ENCODE data around the gene STIM1.
"Not testable (repeated sequence)": the region's sequence is repeated elsewhere in the genome, so short reads cannot be mapped to it uniquely, and the experiment has no call there.

STIM1 gene

GRCh38 chr11:3854977-3855807 is at the start of gene STIM1:
Gene STIM1 (plus strand): TSS chr11:3855664. CDS start chr11:3856271, 607 bp downstream.
- FAIRE-seq (no peak), DNase-seq (ENCODE audit: insufficient read length, low spot score) (peak; percentile 86)

GRCh38 chr11:3807909-3808860 is 47.3 kb upstream of the STIM1 start, which contains the start of gene PGAP2:
Gene PGAP2 (plus strand): TSS chr11:3808560. CDS start chr11:3811260, 2,700 bp downstream.
- DNase-seq (ENCODE audit: insufficient read length, low spot score), result peak; percentile 57

GRCh38 chr11:3808861-3809623 is 46.4 kb upstream of the STIM1 start:
- DNase-seq (ENCODE audit: insufficient read length, low spot score), result peak; percentile 64
- peak; percentile 96 for FAIRE-seq

More at GRCh38 chr11:3807909-3808860, 47.3 kb upstream of the STIM1 start, which contains the start of gene PGAP2:
- peak; percentile 68 for FAIRE-seq

DNA sequence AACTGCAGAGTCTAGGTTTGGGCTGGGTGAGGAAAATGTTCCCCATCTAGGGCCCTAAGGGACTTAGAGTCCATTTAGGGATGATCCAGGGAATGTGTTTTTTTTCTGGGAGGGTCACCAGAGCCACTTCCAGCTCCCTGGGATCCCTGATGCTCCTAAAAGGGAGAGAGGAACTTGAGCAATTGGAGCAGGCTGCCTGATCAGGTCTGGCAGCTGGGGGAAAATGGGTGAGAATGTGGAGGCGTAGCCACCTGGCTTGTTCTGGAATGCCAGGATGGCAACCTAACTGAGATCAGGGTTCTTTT is 45.9 kb upstream of the STIM1 start:
- FAIRE-seq (no peak), DNase-seq (ENCODE audit: insufficient read length, low spot score) (no peak)

- FAIRE-seq, result no peak
- DNase-seq (ENCODE audit: insufficient read length, low spot score), result no peak
These were observed 45.0 kb upstream of the STIM1 start for GRCh38 chr11:3810446-3810845.

DNA sequence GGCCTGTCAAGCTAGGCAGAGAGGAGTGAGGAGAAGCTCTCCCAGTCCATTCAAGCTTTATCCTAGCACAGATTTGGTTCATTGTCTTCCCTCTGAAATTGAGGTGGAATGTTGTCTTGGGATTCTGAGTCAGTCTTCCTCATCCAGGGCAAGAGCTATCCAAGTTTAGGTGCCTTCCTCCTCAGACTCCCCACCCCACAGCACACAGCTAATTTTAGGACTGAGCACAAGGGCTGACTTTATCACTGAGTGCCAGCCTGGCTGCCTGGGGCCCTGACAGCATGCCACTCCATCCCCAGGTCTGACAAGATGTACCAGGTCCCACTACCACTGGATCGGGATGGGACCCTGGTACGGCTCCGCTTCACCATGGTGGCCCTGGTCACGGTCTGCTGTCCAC is 44.5 kb upstream of the STIM1 start:
- no peak for FAIRE-seq

GRCh38 chr11:3814832-3815231 is 40.6 kb upstream of the STIM1 start:
- not testable (repeated sequence) for FAIRE-seq; DNase-seq (ENCODE audit: insufficient read length, low spot score)

More for the DNA sequence above, 44.5 kb upstream of the STIM1 start:
- DNase-seq (ENCODE audit: insufficient read length, low spot score), result no peak

DNA sequence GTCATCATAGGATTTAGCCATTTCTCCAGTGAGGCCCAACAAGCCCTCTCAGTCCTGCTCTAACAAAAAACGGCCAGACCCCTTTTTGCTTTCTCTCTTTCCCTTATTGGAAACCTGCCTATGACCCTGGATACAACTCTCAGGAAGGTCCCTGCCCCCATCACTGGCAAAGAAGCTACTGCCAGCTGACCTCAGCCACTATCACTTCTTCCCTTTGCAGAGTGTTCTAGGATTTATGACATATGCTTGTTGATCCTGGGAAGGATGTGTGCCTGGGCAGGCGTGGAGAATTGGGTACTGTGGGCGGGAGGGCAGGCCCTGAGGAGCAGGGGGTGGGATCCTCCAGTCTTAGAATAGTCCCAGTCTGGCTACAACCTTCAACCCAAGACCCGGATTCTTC is 39.6 kb upstream of the STIM1 start:
- FAIRE-seq (no peak), DNase-seq (ENCODE audit: insufficient read length, low spot score) (no peak)

- FAIRE-seq (no peak), DNase-seq (ENCODE audit: insufficient read length, low spot score) (no peak)
These were observed 38.8 kb upstream of the STIM1 start for GRCh38 chr11:3816673-3817072.

DNA sequence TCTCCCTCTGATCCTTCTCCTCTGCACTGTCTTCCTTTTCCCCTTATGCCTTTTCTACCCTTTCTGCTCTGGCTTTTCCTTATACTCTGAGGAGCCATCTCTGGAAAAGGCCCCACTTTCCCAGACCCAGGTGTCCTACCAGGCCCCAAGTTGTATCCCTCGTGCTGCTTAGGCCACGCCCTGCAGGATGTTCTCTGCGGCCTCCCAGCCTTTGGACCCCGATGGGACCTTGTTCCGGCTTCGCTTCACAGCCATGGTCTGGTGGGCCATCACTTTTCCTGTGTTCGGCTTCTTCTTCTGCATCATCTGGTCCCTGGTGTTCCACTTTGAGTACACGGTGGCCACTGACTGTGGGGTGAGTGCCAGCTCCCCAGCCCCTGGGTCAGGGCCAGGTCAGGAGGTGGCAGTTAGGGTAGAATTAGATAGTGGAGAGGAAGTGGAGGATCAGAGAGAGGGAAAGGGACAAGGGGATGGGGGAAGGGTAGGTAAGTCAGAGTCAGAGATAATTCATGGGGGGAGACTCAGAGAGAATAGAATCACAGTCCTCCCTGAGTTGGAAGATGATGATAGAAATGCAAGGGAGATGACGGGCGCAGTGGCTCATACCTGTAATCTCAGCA is 38.2 kb upstream of the STIM1 start:
- no peak for DNase-seq (ENCODE audit: insufficient read length, low spot score)
- no peak for FAIRE-seq

- DNase-seq (ENCODE audit: insufficient read length, low spot score) (no peak), FAIRE-seq (no peak)
These were observed 34.5 kb upstream of the STIM1 start for GRCh38 chr11:3820971-3821370.

- no peak for DNase-seq (ENCODE audit: insufficient read length, low spot score)
- FAIRE-seq, result no peak
These were observed 33.2 kb upstream of the STIM1 start for GRCh38 chr11:3822312-3822711.

DNA sequence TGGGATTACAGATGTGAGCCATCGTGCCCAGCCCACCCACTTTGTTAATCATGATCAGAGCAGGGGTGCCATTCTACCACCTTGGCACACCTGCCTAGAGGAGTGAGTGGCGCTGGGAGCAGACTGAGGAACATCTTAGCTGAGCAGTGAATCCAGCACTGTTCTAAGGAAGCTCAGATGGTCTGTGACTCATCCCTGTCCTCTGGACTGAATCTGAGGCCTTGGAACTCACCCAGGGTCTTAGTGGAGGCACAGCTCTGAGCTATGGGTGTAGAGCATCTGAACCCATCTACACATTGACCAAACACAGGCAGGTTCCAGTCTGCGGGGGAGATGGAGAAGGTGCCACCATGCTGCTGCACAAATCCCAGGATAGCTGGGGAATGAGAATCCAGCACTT is 32.2 kb upstream of the STIM1 start:
- no peak for DNase-seq (ENCODE audit: insufficient read length, low spot score)

GRCh38 chr11:3823762-3824506 is 31.5 kb upstream of the STIM1 start:
- FAIRE-seq, result no peak
- DNase-seq (ENCODE audit: insufficient read length, low spot score), result no peak

More for the DNA sequence above, 32.2 kb upstream of the STIM1 start:
- no peak for FAIRE-seq

DNA sequence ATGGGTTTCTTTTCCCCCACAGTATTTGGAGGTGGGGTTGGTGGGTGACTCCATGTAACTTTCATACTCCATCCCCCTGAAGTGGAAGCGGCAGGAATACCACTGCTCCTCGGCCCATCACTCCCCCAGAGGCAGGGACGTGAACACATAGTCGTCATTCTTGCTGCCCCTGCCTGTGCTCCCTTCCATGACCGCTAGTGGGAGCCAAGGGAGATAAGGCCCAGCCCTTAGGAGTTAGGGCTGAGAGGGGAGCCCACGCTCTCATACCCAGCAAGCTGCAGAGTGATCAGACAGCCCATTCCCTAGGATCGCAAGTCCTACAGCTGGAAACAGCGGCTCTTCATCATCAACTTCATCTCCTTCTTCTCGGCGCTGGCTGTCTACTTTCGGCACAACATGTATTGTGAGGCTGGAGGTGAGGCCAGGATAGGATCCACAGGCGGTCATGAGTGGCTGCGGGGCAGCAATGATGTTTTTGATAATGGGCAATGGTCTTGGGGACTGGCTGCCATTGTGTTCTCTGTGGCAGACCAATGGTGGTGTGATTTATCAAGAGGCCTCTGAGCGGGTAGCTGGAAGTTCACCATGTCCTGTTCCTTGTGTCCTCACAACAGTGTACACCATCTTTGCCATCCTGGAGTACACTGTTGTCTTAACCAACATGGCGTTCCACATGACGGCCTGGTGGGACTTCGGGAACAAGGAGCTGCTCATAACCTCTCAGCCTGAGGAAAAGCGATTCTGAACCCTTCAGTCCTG is 30.6 kb upstream of the STIM1 start:
- peak; percentile 79 for DNase-seq (ENCODE audit: insufficient read length, low spot score)
- peak; percentile 98 for FAIRE-seq

DNA sequence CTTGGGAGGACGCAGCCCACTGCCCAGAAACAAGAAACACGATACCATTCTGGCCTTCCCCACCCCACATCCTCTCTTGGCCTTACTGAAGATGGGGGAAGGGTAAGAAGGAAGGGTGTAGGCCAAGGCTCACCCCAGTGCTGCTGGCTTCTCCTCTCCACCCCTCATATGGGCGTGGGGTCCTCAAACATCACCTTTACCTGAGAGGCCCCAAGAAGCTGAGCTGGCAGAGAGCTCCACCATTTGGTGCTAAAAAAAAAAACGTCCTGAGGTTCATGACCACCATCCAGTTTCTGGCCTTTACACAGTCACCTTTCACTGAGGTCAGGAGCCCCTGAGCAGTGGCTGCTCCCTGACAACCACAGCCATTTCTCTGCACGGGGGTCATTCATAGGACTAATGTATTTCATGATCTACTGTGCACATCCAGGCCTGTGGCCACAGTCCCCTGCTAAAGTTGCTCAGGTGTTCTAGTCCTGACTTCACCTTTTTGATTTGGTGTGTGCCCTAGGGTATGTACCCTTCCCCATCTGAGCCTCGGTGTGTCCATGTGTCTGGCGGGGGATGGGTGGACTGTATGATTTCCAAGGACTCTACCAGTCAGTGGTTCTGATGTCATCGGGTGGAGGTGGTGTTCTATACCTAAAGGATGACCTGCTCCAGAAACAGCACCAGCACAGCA is 29.9 kb upstream of the STIM1 start:
- FAIRE-seq (no peak), DNase-seq (ENCODE audit: insufficient read length, low spot score) (no peak)

- DNase-seq (ENCODE audit: insufficient read length, low spot score), result no peak
- no peak for FAIRE-seq
These were observed 28.7 kb upstream of the STIM1 start for GRCh38 chr11:3826721-3827120.

Measured in GM19239 (cell line).